NCI-H2171 treated with DMSO at 0.1 percent for 48 hours (cell line): ENCODE data around the gene BTBD9.
A peak's percentile ranks its signal among the peaks of the same experiment; 100 is the strongest.

ENCODE experiments used
- DNase-seq: peaks from one replicate; lab custom pipeline; 2025; lab: John Stamatoyannopoulos, UW

BTBD9 gene

DNA sequence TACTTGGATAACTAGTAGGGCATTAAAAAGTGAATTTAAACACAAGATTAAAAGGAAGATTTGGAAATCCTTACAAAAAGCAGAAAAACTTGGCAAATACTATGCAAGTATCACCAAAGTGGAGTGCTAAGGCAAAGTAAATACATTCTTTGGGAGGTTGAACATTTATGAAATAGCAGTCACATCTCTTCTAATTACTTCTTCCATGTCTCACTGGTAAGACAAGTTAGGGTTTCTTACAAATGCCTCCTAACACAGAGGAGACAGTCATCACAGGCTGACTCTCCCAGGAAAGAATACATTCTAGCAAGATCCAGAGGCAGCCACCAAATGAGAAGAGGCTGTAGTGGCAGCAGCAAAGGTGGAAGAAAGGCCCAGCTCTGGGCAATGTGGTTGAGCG, 298.2 kb downstream of the BTBD9 start:
- DNase-seq, result no peak

DNA sequence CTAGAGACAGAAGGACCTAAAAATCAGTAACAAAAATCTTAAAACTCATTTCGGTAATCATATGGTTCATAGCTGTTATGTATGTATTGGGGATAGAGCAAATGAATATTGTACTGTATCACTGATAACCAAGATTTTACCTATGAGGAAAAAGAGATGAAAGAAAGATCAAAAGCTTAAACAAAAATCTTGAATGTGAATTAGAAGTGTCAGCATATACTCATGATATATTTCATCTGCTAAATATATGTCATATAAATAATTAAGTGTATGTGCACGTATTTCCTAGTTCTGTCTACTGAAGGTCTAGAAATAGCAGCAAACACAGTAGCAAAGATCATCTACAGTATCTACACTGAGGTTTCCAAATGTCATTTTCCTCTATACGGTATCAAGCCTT, 299.8 kb downstream of the BTBD9 start:
- DNase-seq, result no peak

DNA sequence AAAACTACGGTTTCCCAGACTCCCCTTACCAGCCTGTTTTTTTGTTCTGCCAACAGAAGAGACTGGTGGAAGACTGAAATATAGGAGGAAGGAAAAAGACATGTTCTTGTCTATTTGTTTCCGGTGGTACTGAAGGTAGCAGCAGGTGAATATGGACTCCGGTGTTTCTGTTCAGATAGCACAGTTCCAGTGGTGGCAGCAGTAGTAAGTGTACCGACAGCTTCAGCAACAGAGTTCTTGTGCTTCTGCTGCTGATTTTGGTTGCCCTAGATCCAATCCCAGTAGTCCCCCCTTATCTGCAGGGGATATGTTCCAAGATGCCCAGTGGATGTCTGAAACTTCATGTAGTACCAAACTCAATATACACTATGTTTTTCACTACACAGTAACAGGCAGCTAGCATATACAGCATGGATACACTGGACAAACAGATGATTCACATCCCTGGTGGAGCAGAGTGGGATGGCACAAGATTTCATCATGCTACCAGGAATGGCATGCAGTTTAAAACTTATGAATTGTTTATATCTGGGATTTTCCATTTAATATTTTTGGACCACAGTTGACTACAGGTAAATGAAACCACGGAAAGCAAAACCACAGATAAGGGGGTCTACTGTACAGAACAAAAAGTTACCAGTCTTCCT, 301.8 kb downstream of the BTBD9 start:
- DNase-seq, result no peak

DNA sequence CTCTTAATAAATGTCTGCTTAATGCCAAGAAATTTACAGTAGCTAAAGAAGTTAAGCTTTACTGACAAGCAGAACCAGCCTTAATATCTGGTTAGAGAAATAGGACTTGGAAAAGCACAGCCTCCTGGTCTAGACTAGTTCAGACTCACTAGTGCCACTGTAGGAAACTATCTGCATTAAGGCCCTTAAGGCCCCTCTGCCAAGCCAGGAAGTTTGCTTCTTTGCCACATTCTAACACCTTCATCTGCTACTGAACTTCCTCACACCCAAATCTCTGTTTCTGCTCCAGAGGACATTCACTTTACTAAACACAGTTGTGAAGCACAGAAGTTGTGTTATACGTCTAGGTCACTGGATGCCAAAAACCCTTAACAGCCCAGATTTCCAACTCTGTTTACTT, 302.8 kb downstream of the BTBD9 start:
- DNase-seq, result no peak

DNA sequence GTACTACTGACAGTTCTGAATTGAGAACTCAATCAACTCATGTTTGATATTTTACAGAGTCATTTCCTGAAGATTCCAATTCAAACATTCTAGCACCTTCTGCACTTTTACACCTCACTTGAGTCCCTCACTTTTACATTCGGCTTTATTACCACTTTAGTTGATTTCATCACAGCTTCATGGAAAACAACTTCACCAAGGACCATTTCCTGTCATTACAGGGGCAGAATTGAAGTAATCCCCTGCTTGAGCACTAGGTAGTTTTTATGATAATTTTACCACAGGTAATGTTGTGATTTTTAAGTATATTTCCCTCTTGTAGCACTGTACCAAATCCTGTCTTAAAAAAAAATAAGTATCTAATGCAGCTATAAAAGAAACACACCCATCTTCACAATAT, 312.9 kb downstream of the BTBD9 start:
- DNase-seq, result no peak

DNA sequence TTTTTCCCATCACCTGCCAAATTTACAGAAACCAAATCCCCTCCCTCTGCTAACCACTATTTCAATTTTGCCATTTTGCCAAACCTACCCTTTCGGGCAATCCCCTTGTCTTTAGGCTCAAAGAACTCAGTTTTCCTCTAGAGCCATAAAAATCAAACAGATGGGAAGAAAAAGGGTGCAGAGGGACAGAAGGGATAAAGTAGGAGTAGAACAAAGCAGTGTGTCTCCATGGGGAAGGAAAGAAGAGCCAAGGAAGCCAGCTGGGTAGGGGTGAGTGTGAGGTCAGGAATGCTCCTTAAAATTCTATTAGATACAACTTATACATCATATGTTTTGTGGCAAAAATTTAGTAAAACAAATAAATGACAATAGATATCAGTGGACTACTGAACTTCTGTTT, 316.5 kb downstream of the BTBD9 start:
- peak; percentile 46 for DNase-seq

DNA sequence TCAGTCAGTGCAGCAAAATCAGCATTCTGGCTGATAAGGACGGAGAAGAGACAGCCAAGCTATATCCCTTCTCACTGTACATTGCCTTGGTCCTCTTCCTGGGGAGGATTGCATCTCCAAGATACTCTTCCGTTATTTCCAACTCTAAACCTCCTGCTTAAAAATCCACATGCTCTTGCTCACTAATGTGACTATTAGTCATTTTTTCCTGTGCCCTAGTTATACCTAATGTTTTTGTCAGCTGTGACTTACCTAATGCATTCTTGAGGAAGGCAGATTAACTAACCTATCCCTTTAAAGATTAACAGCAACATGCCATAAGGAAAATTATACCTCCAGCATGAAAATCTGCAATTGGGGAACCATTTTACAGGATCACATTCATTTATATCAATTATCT, 317.6 kb downstream of the BTBD9 start:
- no peak for DNase-seq

DNA sequence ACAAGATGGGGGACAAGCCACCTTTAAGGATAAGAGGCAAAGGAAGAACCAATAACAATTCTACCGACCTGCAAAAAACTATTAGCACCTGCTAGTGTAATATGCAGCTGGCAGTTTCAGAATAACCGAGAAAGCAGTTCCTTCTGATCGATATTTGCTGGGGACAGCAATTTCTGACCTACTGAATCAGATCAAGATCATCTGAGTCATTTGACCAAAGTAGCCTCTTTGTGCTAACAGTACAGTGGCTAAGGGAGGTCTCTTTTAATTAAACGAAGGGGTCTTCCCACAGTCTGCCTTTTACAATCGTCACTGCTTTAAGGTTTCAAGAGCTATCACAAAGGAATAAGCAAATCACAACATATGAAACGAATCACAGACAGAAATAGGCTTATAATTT, 318.9 kb downstream of the BTBD9 start:
- DNase-seq, result no peak

DNA sequence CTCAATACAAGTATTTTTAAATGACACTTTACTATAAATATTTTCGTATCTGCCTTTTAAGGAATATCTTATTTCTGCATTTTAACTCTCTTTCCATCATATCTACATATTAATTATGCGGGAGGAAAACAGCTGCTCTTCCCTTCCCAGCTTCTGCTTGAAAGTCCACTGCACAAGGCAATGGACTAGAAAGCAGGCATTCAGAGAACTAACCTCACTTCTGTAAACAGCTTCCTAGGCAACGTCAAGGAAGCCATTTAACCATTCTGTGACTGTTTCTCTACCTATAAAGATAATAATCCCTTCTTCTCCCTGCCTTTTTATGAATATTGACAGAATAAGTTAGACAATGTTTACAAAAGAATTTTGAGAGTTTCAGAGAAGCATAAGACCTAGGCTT, 319.4 kb downstream of the BTBD9 start:
- no peak for DNase-seq

DNA sequence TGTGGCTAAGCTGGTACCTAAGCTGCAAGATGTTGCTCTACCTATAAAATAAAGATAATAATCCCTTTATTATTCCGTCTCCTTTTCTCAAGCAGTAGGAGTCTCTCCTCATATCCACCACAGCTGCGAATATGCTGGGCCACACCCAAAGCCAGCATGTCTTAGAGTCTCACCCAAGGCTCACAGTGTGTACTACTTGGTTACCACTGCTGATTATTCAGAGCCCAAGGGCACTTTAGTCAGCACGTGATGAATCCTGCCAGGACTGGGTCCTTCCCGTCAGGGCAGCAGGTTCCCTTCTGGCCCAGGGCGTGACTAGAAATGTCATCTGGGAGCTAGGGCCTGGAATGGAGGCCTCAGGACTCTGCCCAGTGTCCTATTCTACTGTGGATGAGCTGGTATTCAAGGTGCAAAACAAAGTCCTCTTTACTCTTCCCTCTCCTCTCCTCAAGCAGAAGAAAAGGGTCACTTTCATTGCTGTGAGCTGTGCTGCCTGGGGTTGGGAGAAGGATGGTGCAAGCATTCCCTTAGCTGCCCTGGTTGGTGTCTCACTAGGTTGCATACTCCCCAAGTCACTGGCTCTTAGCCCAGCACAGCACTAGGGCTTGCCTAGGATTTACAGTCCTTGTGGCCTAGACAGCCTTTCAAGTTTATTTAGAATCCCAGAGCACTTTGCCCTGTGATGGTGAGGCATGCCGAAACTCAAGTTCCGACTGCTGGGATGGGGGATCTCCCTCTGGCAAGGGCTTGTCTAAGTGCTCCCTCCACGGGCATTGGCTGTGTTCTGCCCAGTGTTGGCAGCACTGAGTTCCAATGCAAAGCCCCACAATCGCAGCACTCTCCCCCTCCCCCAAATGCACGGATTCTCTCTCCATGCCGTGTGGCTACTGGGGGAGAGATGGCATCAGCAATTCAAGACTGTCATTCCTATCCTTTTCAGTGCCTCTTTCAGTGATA, 320.2 kb downstream of the BTBD9 start:
- no peak for DNase-seq

DNA sequence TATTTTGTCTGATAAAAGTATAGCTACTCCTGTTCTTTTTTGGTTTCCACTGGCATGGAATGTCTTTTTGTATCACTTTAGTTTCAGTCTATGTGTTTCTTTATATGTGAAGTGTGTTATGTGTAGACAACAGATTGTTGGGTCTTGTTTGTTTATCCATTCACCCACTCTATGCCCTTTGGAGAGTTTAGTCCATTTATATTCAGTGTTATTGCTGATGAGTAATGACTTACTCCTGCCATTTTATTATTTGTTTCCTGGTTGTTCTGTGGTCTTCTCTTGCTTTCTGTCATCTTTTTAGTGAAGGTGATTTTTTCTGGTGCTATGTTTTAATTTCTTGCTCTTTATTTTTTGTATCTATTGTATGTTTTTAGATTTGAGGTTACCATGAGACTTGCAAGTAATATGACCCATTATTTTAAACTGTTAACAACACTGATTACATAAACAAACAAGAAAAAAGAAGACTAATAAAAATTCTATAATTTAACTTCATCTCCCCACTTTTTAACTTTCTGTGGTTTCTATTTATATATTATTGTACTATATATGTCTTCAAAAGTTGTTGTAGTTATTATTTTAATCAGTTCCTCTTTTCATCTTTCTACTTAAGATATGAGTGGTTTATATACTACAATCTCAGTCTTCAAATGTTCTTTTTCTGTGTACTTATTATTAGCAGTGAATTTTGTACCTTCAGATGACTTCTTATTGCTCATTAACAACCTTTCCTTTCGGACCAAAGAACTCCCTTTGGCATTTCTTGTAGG, 323.4 kb downstream of the BTBD9 start:
- DNase-seq, result no peak

DNA sequence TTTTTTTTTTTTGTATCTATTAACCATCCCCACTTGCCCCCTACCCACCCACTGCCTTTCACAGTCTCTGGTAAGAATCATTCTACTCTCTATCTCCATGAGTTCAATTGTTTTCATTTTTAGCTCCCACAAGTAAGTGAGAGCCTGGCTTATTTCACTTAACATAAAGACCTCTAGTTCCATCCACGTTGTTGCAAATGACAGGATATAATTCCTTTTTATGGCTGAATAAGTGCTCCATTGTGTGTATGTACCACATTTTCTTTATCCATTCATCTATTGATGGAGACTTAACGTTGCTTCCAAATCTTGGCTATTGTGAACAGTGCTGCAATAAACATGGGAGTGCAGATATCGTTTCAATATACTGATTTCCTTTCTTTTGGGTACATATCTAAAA, 328.5 kb downstream of the BTBD9 start:
- DNase-seq, result no peak

DNA sequence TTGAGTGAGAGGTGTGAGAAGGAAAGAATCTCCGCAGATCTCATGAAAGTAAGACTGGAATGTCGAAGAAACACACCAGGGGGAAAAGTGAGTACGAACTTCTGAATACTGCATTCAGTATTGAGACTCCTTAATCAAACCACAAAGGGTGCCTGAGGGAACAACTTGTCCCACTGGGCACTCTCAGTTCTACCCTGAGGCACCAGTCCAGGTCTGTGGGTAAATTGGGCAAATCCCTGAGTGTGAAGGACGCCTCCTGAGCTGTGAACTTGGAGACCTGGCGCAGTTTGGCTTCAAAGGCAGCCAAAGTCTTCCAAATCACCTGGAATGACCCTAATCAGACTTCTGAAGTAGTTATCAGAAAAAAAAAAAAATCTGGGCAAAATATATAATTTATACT, 329.7 kb downstream of the BTBD9 start:
- no peak for DNase-seq

DNA sequence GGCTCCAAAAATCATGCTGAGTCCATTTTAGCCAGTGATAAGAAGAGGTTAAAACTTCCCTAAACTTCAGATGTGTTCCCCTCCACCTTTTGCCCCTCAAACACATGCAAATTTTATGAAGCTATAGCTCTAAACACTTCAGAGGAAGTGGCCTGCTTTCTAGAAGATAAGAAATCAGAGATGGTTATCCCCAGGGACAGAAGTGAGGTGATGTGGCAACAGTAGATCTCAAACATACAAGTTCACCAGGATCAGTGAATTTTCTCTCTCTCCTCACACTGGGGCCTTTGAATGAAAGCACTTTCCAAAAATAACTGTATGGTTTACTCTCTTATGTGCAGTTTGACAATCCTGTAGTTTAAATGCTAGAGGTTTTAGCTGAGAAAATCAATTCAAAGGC, 332.0 kb downstream of the BTBD9 start:
- no peak for DNase-seq

DNA sequence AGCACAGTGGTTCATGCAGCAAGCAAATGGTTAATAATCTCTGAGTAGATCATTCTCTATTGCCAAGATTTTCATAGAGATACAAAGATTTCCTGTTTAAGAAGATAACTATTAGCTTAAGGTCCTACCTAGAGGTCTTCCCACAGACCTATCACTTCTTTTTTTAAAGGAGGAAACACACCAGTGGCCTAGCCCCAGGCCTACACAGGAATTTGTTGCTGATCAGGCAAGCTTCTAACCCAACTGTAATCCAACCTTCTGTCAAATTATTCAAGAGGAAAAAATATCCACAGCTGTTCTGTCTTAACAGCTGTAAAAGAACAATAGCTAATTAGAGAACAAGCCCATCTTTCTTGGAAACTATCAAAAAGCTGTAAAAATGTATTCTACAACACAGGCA, 332.8 kb downstream of the BTBD9 start:
- DNase-seq, result peak; percentile 73

DNA sequence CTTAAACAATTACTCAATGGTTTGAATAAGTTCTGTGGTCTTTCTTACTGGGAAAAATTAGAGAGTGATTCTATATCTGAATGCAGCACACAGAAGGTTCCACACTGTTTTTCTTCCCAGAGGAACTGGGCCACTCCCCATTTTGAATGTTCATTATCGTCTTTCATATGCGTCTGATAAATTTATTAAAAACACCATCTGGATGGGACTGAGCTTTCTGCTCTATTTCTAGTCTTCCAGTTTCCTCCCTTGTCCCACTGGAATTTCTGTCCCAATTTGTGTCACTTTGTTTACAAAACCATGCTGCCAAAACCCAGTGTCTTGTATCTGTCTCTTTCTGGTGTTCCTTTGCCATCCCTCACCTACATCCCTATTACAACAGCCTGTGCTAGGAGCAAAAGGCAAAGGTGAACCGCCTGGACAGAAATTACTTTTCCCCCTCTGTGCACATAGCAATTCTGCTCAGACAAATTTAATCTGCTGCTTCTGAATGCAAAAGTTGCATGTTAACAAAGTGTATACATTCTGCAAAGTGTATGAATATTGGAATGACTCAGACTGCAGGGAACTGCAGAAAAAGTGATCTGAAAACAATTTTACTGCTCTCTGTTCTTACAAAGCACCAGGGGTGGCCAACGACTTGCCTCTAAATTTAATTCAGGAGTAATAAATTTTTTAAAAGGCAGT, 333.6 kb downstream of the BTBD9 start:
- peak; percentile 19 for DNase-seq

DNA sequence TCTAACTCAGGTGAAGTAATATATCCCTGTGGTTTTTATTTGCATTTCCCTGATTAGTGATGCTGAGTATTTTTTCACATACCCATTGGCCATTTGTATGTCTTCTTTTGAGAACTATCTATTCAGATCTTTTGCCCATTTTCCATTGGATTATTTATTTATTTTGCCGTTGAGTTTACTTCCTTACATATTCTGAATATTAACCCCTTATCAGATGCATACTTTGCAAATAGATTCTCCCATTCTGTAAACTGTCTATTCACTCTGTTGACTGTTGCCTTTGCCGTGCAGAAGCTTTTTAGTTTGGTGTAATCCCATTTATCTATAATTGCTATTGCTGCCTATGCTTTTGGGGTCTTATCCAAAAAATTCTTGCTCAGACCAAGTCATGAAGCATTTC, 336.9 kb downstream of the BTBD9 start:
- DNase-seq, result no peak

DNA sequence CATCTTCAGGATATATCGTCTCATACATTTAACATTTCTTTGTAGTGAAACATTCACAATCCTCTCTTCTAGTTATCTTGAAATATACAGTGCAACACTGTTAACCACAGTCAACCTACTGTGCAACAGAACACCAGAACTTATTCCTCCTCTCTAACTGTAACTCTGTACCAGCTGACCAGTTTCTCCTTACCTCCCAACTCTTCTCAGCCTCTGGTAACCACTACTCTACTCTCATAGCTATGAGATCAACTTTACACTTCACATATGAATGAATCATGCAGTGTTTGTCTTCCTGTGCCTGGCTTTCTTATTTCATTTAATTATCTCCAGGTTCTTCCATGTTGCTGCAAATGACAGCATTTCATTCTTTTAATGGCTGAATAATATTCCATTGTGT, 337.6 kb downstream of the BTBD9 start:
- DNase-seq, result no peak

DNA sequence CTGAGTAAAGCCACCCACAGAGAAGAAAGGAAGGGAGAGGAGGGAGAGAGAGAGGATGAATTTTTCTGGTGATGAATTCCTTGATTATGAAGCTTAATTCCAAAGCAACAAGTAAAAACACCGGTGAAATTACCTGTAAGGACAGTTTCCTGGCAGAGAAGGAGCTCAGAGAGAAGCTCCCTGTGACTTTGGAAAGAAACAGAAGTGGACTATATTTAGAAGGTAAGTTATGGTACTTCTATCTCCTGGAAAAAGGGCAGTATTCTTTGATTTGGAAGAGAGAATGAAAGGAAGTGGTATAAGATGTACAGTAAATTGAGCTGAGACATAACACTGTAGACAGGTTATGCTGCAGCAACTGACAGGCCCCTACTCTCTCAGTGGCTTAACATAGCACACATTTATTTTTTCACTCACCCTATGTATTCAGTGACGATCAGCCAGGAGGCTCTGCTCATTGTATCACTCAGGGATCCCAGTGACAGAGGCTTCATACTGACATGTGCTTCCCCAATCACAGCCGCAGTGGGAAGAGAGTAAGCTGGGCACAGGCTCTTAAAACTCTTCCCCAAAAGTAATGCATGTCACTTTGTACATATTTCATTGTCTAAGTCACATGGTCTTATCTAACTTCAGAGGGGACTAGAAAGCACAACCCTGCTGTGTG, 349.5 kb downstream of the BTBD9 start:
- DNase-seq, result no peak

DNA sequence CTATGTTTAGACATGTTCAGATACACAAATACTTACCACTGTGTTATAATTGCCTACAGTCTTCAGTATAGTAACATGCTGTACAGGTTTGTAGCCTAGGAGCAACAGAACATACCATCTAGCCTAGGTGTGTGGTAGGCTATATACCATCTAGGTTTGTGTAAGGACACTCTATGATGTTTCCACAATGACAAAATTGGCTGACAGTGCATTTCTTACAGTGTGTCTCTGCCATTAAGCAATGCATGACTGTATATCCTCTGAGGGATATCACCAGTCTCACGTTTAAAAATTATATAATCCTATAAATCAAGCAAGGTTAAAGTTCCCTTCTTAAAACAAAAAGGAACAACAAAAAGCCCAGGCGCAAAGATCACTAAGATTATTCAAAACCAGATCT, 352.2 kb downstream of the BTBD9 start:
- no peak for DNase-seq

DNA sequence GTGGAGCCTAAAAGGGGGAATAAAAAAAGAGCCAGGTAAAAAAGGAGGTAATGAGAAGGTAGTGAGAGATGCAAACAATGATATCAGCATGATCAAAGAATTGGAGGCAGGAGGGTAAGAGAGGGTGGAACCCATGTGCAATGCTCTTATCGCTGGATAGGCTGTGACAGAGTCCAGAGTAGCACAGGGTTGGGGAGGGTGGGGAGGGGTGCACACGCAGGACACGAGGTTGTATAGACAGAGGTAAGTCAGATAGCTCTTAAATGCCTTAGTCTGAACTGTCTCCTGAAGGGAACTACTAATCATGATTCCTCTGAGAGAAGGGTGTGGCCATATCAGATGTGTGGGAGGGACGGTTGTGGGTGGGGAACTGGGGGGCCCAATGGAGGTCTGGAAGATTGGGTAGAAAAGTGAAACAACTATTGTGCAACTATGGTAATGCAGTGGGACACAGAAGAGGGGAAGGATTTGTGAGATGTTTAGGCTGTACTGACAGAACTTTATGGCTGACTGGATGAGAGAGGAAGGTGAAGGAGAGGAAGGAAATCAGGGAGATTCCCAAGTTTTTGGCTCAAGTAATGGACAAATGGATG, 354.8 kb downstream of the BTBD9 start:
- DNase-seq, result no peak
